C4-2B (cell line): ENCODE results near the gene PRM3.

Source experiments
- ZFX ChIP-seq: fragments of 450-650 bp; IDR thresholded peaks from 2 replicates; pipeline ENCODE4 v1.6.1; 2017
- TF ChIP-seq, protein P1 (sequence below): fragments of 450-650 bp; conservative IDR thresholded peaks from 2 replicates; pipeline ENCODE4 v1.5.1; 2017; ENCODE audit warnings: mild to moderate bottlenecking

DNA sequence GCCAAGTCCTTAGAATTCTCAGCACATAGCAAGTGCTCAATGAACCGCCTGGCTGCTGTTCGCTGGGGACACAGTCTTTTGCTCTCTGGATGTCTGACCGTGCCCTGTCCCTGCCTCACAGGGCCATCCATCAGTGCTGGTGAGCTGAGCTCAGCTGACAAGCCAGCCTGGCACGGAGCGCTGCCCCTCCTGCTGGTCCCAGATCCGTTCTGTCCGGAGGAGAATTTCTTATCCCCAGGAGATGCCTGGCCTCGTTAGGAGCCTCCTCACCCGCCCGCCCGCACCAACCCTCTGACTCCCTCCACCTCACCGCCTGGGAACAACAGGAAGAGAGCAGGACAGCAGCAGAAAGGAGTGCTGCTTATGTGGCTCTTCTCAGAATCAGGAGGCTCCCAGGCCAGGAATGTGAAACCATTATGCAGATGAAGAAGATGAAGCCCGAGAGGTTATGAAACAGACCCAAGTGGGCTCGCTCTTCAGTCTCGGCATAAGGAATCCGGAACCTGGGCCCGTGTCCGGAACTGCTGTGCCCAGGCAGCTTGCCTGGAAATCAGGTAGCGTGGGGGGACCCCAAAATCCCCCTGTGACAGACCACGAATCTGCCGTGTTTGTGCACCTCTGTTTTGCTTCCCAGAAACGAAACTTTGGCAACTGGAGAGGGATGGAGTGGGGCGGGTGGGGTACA is 43.0 kb upstream of the PRM3 start:
- TF ChIP-seq, protein P1, sequence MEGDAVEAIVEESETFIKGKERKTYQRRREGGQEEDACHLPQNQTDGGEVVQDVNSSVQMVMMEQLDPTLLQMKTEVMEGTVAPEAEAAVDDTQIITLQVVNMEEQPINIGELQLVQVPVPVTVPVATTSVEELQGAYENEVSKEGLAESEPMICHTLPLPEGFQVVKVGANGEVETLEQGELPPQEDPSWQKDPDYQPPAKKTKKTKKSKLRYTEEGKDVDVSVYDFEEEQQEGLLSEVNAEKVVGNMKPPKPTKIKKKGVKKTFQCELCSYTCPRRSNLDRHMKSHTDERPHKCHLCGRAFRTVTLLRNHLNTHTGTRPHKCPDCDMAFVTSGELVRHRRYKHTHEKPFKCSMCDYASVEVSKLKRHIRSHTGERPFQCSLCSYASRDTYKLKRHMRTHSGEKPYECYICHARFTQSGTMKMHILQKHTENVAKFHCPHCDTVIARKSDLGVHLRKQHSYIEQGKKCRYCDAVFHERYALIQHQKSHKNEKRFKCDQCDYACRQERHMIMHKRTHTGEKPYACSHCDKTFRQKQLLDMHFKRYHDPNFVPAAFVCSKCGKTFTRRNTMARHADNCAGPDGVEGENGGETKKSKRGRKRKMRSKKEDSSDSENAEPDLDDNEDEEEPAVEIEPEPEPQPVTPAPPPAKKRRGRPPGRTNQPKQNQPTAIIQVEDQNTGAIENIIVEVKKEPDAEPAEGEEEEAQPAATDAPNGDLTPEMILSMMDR, result no peak
- TF ChIP-seq ZFX, result no peak
